Lower leg skin (tissue), 4 donors: Measurements from ENCODE around the gene SLC44A5. TPM values are rescaled to one million over a fixed set of nuclear protein-coding genes. Genes with fewer than 3 reads are reported as not detected.

Experiments
- DNase-seq, 2 donors: peaks; one replicate each; pipeline ENCODE4 v3.0.0-alpha.2; 2019; ENCODE audit warnings: low spot score in 2 of 2
- H3K4me3 ChIP-seq: fragments of 200-600 bp; sonication (generic); 2 replicates; pipeline ENCODE4 v1.5.1; 2017; ENCODE audit warnings: mild to moderate bottlenecking, low read depth; ENCODE audit not compliant: poor library complexity, severe bottlenecking
- CTCF ChIP-seq, 3 donors: fragments of 450-650 bp; IDR thresholded peaks; one replicate each; pipeline ENCODE4 v1.5.1; 2016; ENCODE audit warnings: antibody characterized with exemption in 3 of 3, mild to moderate bottlenecking in 3 of 3, moderate library complexity in 2 of 3
- POLR2A ChIP-seq, 2 donors: fragments of 450-650 bp; IDR thresholded peaks; one replicate each; pipeline ENCODE4 v1.6.1; 2016 to 2017; ENCODE audit warnings: antibody characterized with exemption in 2 of 2, mild to moderate bottlenecking in 1 of 2, moderate library complexity in 1 of 2
- WGBS, 2 donors: methylation state at CpG; one replicate each; pipeline ENCODE4 v1.1.5; 2018; 5-methylcytosine and 5-hydroxymethylcytosine counted together
- intact Hi-C: fragments of 100-400 bp; cut with DNase I; formaldehyde crosslinking; loops from one replicate; pipeline ENCODE4 v1.15.0; 2023; ENCODE audit warnings: low total_unique reads
- total RNA-seq, 4 donors: library from RNA; depleted of rRNA; stranded (reverse); fragments of >200 nt; gene quantifications; one replicate each; pipeline ENCODE4 v1.1.0, GENCODE V29; 2016

SLC44A5 gene
- total RNA-seq, 4 donors from 2014 or later, result 0.39 to 25.4 (median 7.7) TPM

- no peak overlapping the region for H3K4me3 ChIP-seq
- TF ChIP-seq POLR2A (IDR thresholded peaks at IDR 0.05), result no peak
- no peak for TF ChIP-seq CTCF (IDR thresholded peaks at IDR 0.05)
- intact Hi-C loops, result no loop called here
- DNase-seq, result no peak
- 7% methylated on average over 37 to 38 of the region's 39 CpGs for WGBS, 2 donors
Observed at GRCh38 chr1:75616436-75617433, 5.8 kb upstream of the SLC44A5 start.

GRCh38 chr1:75615613-75616435, 4.9 kb upstream of the SLC44A5 start:
- 0% methylated on average over 27 to 30 of the region's 72 CpGs for whole genome bisulfite sequencing, 2 donors
- DNase-seq, result peak in 1 of 2 donors; percentile 80
- peak overlapping the region; percentile 14 for H3K4me3 ChIP-seq
- intact Hi-C loops, result no loop called here
- no peak for TF ChIP-seq CTCF (IDR thresholded peaks at IDR 0.05)
- TF ChIP-seq POLR2A (IDR thresholded peaks at IDR 0.05), result no peak

GRCh38 chr1:75614399-75614756, 3.5 kb upstream of the SLC44A5 start:
- no peak for DNase-seq
- no peak overlapping the region for H3K4me3 ChIP-seq

GRCh38 chr1:75613916-75614315, 3.0 kb upstream of the SLC44A5 start:
- intact Hi-C loops, result no loop called here
- no peak overlapping the region for H3K4me3 ChIP-seq
- TF ChIP-seq POLR2A (IDR thresholded peaks at IDR 0.05) (no peak), CTCF (IDR thresholded peaks at IDR 0.05) (no peak)
- 54 to 59% methylated on average over 5 of the region's 5 CpGs for WGBS, 2 donors
- no peak for DNase-seq

More at GRCh38 chr1:75614399-75614756, 3.5 kb upstream of the SLC44A5 start:
- intact Hi-C loops, result no loop called here
- no peak for TF ChIP-seq POLR2A (IDR thresholded peaks at IDR 0.05)
- no peak for TF ChIP-seq CTCF (IDR thresholded peaks at IDR 0.05)
- WGBS, 2 donors, result 3 to 7% methylated on average over 8 of the region's 8 CpGs

- no peak overlapping the region for H3K4me3 ChIP-seq
- DNase-seq, result no peak
- intact Hi-C loops, result no loop called here
- TF ChIP-seq CTCF (IDR thresholded peaks at IDR 0.05) (no peak), POLR2A (IDR thresholded peaks at IDR 0.05) (no peak)
- WGBS, 2 donors, result 77 to 80% methylated on average over 3 of the region's 3 CpGs
Observed at GRCh38 chr1:75612976-75613375, 2.1 kb upstream of the SLC44A5 start.
